Kidney (tissue), 14 donors: ENCODE measurements around the gene RNF17. TPM values are rescaled to one million over a fixed set of nuclear protein-coding genes. Genes with fewer than 3 reads are reported as not detected.

ENCODE experiments used
- DNase-seq, 5 donors: peaks; one replicate each; pipeline ENCODE4 v3.0.0-alpha.2; 2013 to 2020
- FAIRE-seq: peaks from 2 replicates; lab custom pipeline; 2012; peaks lifted over from hg19 to GRCh38; lab: Jason Lieb, UNC
- H3K27ac ChIP-seq, 2 donors: one replicate each; pipeline ENCODE4 v1.7.0; 2013; ENCODE audit warnings: low read depth in 2 of 2, low read length in 2 of 2, inconsistent platforms in 1 of 2
- H3K27me3 ChIP-seq: one replicate; pipeline ENCODE4 v1.7.1; 2013; ENCODE audit warnings: low read length, inconsistent platforms; ENCODE audit not compliant: control insufficient read depth, insufficient read depth
- H3K36me3 ChIP-seq, 3 donors: one replicate each; pipeline versions ENCODE4 v1.7.0 to v1.7.1; 2013; ENCODE audit warnings: low read length in 3 of 3, control low read depth in 1 of 3, inconsistent platforms in 1 of 3; ENCODE audit not compliant: insufficient read depth in 3 of 3, control insufficient read depth in 2 of 3
- H3K4me1 ChIP-seq, 3 donors: one replicate each; pipeline versions ENCODE4 v1.7.0 to v1.7.1; 2013; ENCODE audit warnings: low read length in 3 of 3, inconsistent platforms in 1 of 3, low read depth in 1 of 3; ENCODE audit not compliant: control insufficient read depth in 2 of 3, insufficient read depth in 2 of 3
- H3K4me3 ChIP-seq, 3 donors: one replicate each; pipeline versions ENCODE4 v1.7.0 to v1.8.1; 2013; ENCODE audit warnings: low read length in 3 of 3, control low read depth in 1 of 3, inconsistent platforms in 1 of 3
- H3K9ac ChIP-seq, 3 donors: one replicate each; pipeline versions ENCODE4 v1.7.0 to v1.7.1; 2013; ENCODE audit warnings: low read length in 3 of 3, control low read depth in 1 of 3, inconsistent platforms in 1 of 3
- H3K9me3 ChIP-seq, 3 donors: one replicate each; pipeline versions ENCODE4 v1.7.0 to v1.7.1; 2013; ENCODE audit warnings: low read length in 3 of 3, control low read depth in 1 of 3, inconsistent platforms in 1 of 3; ENCODE audit not compliant: control insufficient read depth in 2 of 3, insufficient read depth in 1 of 3
- intact Hi-C: fragments of 100-400 bp; cut with DNase I; formaldehyde crosslinking; loops from one replicate; pipeline ENCODE4 v1.11.1; 2022
- polyA plus RNA-seq: library from polyadenylated mRNA; stranded (reverse); fragments of 350-450 nt; fragmentation: Illumina TruSeq; extraction: RNeasy Lipid Tissue Mini Kit (QIAGEN cat#74804); gene quantifications from one replicate; pipeline ENCODE4 v1.2.3, GENCODE V29; 2014; ENCODE audit warnings: low read depth, low replicate concordance; ENCODE audit not compliant: insufficient read depth
- total RNA-seq: library from RNA; stranded (reverse); fragmentation: NEBNext Ultra II Directional; extraction: Animal tissue kit (Norgen Biotek cat#: 25700); gene quantifications from one replicate; pipeline ENCODE4 v1.2.1, GENCODE V29; 2021
- TF ChIP-seq, protein P1 (sequence below): IDR thresholded peaks from 3 replicates; pipeline ENCODE4 v1.5.1; 2012; ENCODE audit warnings: mild to moderate bottlenecking, moderate library complexity, borderline replicate concordance; ENCODE audit not compliant: insufficient read depth; ENCODE audit errors: extremely low read depth
- donor health status: control.
- donor health status: control.
- donor health status: control.
- donor health status: control.
- donor health status: control.
- donor health status: DM: yes; HTN: yes; CAD: no.
- donor health status: Normal renal cell carcinoma (clear cell type).

The RNF17 gene
- total and polyA plus RNA-seq, 2 donors from 2014 or later, result not detected

DNA sequence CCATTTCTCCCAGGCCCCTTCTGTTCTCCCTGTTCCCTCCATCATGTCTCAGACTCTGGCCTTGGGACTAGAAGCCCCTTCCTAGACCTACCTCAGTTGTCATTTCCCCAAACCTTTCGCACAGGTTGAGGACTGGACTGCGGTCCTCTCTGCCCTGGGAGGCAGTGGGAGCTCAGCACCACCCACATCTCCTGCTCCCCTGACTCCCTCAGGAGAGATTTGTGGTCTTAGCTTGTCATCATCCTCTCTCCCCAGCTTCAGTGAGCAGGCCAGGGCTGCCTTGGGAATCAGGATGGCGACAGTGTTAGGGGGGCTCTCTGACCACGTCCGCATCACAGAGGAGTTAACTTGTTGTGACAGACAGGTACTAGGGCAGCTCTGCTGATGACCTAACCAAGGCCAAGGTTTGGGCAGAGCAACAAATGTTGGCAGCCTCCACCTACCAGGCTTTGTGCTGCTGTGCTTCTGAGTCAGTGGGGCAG, 25.6 kb upstream of the RNF17 start:
- no peak overlapping the region for H3K9ac ChIP-seq
- no peaks in the 10 kb centered on the region for H3K4me1 ChIP-seq
- H3K4me3 ChIP-seq, result no peak overlapping the region
- no peaks in the 10 kb centered on the region for H3K27me3 ChIP-seq
- DNase-seq (no peak), FAIRE-seq (no peak)
- no peak overlapping the region for H3K27ac ChIP-seq
- no peaks in the 10 kb centered on the region for H3K36me3 ChIP-seq
- H3K9me3 ChIP-seq, result no peaks in the 10 kb centered on the region
- intact Hi-C loops, result no loop called here
- TF ChIP-seq, protein P1, sequence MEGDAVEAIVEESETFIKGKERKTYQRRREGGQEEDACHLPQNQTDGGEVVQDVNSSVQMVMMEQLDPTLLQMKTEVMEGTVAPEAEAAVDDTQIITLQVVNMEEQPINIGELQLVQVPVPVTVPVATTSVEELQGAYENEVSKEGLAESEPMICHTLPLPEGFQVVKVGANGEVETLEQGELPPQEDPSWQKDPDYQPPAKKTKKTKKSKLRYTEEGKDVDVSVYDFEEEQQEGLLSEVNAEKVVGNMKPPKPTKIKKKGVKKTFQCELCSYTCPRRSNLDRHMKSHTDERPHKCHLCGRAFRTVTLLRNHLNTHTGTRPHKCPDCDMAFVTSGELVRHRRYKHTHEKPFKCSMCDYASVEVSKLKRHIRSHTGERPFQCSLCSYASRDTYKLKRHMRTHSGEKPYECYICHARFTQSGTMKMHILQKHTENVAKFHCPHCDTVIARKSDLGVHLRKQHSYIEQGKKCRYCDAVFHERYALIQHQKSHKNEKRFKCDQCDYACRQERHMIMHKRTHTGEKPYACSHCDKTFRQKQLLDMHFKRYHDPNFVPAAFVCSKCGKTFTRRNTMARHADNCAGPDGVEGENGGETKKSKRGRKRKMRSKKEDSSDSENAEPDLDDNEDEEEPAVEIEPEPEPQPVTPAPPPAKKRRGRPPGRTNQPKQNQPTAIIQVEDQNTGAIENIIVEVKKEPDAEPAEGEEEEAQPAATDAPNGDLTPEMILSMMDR, result no peak

DNA sequence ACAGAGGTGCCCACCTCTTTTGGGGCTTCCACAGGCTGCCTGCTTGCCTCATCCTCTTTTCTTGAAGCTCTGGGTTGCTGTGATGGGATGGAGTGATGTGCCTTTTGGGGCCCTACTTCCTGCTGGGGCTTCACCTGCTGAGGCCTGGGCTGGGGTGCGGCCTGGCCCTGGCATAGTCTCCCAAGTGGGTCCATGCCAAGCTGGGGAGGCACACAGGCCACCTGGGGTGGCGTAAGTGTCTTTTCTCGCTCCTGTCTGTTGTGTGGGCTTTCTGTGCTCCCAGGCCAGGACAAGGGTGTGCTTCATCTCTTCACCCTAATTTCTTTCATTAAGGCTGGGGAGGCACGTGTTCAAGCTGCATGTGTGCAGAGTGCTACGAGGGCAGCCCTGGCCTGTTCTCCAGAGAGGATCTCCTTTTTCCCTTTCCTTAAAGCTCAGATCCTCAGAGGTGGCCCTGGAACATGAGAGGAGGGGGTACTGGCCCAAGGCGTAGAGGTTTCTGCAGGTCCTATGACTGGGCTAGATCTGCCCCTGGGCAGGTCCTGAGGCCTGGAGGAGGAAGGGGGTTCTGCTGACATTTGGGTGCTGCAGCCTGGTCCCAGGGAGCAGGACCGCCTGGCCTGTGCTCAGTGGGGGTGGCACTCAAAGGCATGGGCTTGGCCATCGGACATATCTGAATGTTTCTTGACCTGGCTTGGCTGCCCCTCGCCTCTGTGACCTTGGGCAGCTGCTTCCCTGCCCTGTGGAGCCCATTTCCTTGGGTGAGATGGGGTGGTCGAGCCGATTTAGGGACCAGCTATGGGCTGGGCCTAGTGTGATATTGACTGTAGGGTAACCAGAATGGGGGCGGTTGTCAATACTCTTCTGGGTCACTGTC, 23.7 kb upstream of the RNF17 start:
- Histone ChIP-seq H3K27ac (no peak overlapping the region), H3K9ac (no peak overlapping the region), H3K36me3 (no peaks in the 10 kb centered on the region), H3K4me3 (no peak overlapping the region), H3K9me3 (no peaks in the 10 kb centered on the region), H3K4me1 (no peaks in the 10 kb centered on the region), H3K27me3 (peaks cover under 1% of the 10 kb centered on the region)
- DNase-seq (no peak), FAIRE-seq (no peak)
- intact Hi-C loops, result no loop called here
- TF ChIP-seq, protein P1, result no peak

DNA sequence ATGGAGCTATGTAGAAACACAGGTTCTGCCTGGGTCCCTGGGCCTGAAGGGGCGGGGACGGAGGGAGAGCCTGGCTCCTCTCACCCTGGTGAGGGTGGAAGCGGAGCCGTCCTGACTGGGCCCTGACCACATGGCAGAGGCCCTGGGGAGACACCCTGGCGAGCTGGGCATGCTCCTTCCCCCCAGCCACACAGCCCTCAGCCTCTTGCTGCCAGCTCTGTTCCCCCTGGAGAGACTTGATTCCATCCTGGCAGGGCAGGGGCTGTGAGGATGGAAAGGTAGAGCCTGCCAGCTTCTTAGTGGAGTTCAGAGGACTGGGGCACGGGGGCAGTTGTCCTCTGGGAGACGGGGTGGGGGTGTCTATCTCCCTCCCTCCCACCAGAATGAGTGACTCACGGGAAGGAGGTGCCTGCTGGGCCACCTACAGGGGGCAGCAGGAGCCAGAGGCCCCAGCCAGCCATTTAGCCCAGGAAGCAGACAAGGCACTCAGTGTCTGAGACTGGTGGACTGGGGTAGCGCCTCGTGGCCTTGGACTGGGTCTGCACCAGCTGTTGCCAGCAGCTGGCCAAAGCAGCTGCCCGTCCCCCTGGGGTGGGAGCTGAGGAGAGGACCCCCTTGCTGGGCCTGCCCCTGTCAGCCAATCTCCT, 22.8 kb upstream of the RNF17 start:
- FAIRE-seq (no peak), DNase-seq (no peak)
- Histone ChIP-seq H3K4me1 (no peaks in the 10 kb centered on the region), H3K9me3 (no peaks in the 10 kb centered on the region), H3K9ac (no peak overlapping the region), H3K27ac (no peak overlapping the region), H3K4me3 (no peak overlapping the region), H3K27me3 (peaks cover 2% of the 10 kb centered on the region), H3K36me3 (no peaks in the 10 kb centered on the region)
- intact Hi-C loops, result no loop called here
- TF ChIP-seq, protein P1, result no peak
